GM18526 (cell line): ENCODE measurements around the gene PMM1.

Experiments used
- POLR2A ChIP-seq: IDR thresholded peaks from 3 replicates; pipeline ENCODE4 v1.6.1; 2011; ENCODE audit not compliant: insufficient read length; ENCODE audit errors: extremely low read depth

PMM1 gene

GRCh38 chr22:41548830-41549211 lies 40.8 kb downstream of the PMM1 start:
- no peak for TF ChIP-seq POLR2A

- no peak for TF ChIP-seq POLR2A
Measured at GRCh38 chr22:41544671-41545476, 44.8 kb downstream of the PMM1 start.

GRCh38 chr22:41543854-41544670 lies 45.6 kb downstream of the PMM1 start, which contains the start of gene POLR3H:
POLR3H (minus strand) TSS chr22:41544470; CDS start chr22:41544101, 369 bp downstream.
- TF ChIP-seq POLR2A, result peak; percentile 60

- TF ChIP-seq POLR2A, result no peak
Measured at GRCh38 chr22:41542224-41542623, 47.4 kb downstream of the PMM1 start.

GRCh38 chr22:41541484-41541883 lies 48.2 kb downstream of the PMM1 start:
- no peak for TF ChIP-seq POLR2A

GRCh38 chr22:41540365-41540764 lies 49.3 kb downstream of the PMM1 start:
- no peak for TF ChIP-seq POLR2A

- no peak for TF ChIP-seq POLR2A
Measured at GRCh38 chr22:41540006-41540315, 49.7 kb downstream of the PMM1 start.

GRCh38 chr22:41539146-41540005 lies 50.3 kb downstream of the PMM1 start:
- no peak for TF ChIP-seq POLR2A

GRCh38 chr22:41538583-41538982 lies 51.1 kb downstream of the PMM1 start:
- no peak for TF ChIP-seq POLR2A

- TF ChIP-seq POLR2A, result no peak
Measured at GRCh38 chr22:41537203-41537602, 52.4 kb downstream of the PMM1 start.

GRCh38 chr22:41535244-41535643 lies 54.4 kb downstream of the PMM1 start:
- TF ChIP-seq POLR2A, result no peak

GRCh38 chr22:41534219-41534618 lies 55.4 kb downstream of the PMM1 start:
- no peak for TF ChIP-seq POLR2A

GRCh38 chr22:41532908-41533825 lies 56.5 kb downstream of the PMM1 start:
- no peak for TF ChIP-seq POLR2A

- no peak for TF ChIP-seq POLR2A
Measured at GRCh38 chr22:41531715-41532477, 57.7 kb downstream of the PMM1 start.
